Muscle of leg (tissue), 11 donors: ENCODE measurements around the gene CD84. TPM values are rescaled to one million over a fixed set of nuclear protein-coding genes. Genes with fewer than 3 reads are reported as not detected.

Source experiments
- DNase-seq: peaks from one replicate; pipeline ENCODE4 v3.0.0; 2013
- H3K27ac ChIP-seq: one replicate; pipeline ENCODE4 v1.5.1; 2013; ENCODE audit warnings: mild to moderate bottlenecking, low read length, control low read depth
- H3K27me3 ChIP-seq: one replicate; pipeline ENCODE4 v1.6.1; 2013; ENCODE audit warnings: low read length; ENCODE audit not compliant: control insufficient read depth, insufficient read depth
- H3K36me3 ChIP-seq: one replicate; pipeline ENCODE4 v1.6.1; 2013; ENCODE audit warnings: low read length; ENCODE audit not compliant: control insufficient read depth, insufficient read depth
- H3K4me1 ChIP-seq: one replicate; pipeline ENCODE4 v1.6.1; 2013; ENCODE audit warnings: low read length; ENCODE audit not compliant: control insufficient read depth, insufficient read depth
- H3K4me3 ChIP-seq: one replicate; pipeline ENCODE4 v1.5.1; 2013; ENCODE audit warnings: low read length, control low read depth
- H3K9me3 ChIP-seq: replicated peaks from 2 replicates; pipeline ENCODE4 v1.6.1; 2013; ENCODE audit warnings: low read depth, low read length; ENCODE audit not compliant: control insufficient read depth
- WGBS: methylation state at CpG from one replicate; pipeline ENCODE4 v1.1.5; 2013; ENCODE audit warnings: missing lambda C conversion rate; ENCODE audit not compliant: insufficient coverage; 5-methylcytosine and 5-hydroxymethylcytosine counted together
- polyA plus RNA-seq, 8 donors: library from polyadenylated mRNA; unstranded; fragments of 120-200 nt; gene quantifications; one replicate each; pipeline versions ENCODE4 v1.2.1 to v1.2.3, GENCODE V29; 2013; ENCODE audit warnings: inconsistent platforms in 1 of 8, low replicate concordance in 1 of 8; ENCODE audit not compliant: insufficient read length in 8 of 8, insufficient read depth in 1 of 8
- total RNA-seq: library from RNA; stranded (reverse); fragments of 120-200 nt; gene quantifications from one replicate; pipeline ENCODE4 v1.2.4, GENCODE V29; 2013

CD84 gene
- total and polyA plus RNA-seq, 9 donors: 0.94 to 2.1 (median 1.5) TPM

GRCh38 chr1:160610569-160611242 is 31.4 kb upstream of the CD84 start:
- peak; percentile 31 for DNase-seq
- Histone ChIP-seq H3K27me3 (peaks cover 4% of the 10 kb centered on the region), H3K27ac (no peak overlapping the region), H3K4me1 (no peaks in the 10 kb centered on the region), H3K4me3 (no peak overlapping the region), H3K36me3 (no peaks in the 10 kb centered on the region), H3K9me3 (no peaks in the 10 kb centered on the region)
- 0% methylated on average over 1 of the region's 1 CpG for WGBS

- no peak for DNase-seq
- H3K36me3 ChIP-seq: no peaks in the 10 kb centered on the region
- no peak overlapping the region for H3K4me3 ChIP-seq
- no peak overlapping the region for H3K27ac ChIP-seq
- peaks cover 4% of the 10 kb centered on the region for H3K27me3 ChIP-seq
- no peaks in the 10 kb centered on the region for H3K4me1 ChIP-seq
- no peaks in the 10 kb centered on the region for H3K9me3 ChIP-seq
Observed at GRCh38 chr1:160608941-160609340, 29.6 kb upstream of the CD84 start.

- H3K36me3 ChIP-seq: no peaks in the 10 kb centered on the region
- WGBS: no CpG with 5 or more reads among the region's 2 CpGs
- no peak overlapping the region for H3K4me3 ChIP-seq
- no peaks in the 10 kb centered on the region for H3K4me1 ChIP-seq
- no peak for DNase-seq
- no peak overlapping the region for H3K27ac ChIP-seq
- H3K9me3 ChIP-seq: no peaks in the 10 kb centered on the region
- H3K27me3 ChIP-seq: peaks cover 4% of the 10 kb centered on the region
Observed at GRCh38 chr1:160608514-160608913, 29.2 kb upstream of the CD84 start.

- WGBS: 76% methylated on average over 2 of the region's 6 CpGs
- H3K36me3 ChIP-seq: no peaks in the 10 kb centered on the region
- no peaks in the 10 kb centered on the region for H3K9me3 ChIP-seq
- DNase-seq: no peak
- peaks cover 4% of the 10 kb centered on the region for H3K27me3 ChIP-seq
- no peaks in the 10 kb centered on the region for H3K4me1 ChIP-seq
- H3K27ac ChIP-seq: no peak overlapping the region
- no peak overlapping the region for H3K4me3 ChIP-seq
Observed at GRCh38 chr1:160608057-160608456, 28.8 kb upstream of the CD84 start.

- DNase-seq: no peak
- Histone ChIP-seq H3K4me3 (no peak overlapping the region), H3K9me3 (no peaks in the 10 kb centered on the region), H3K36me3 (no peaks in the 10 kb centered on the region), H3K27me3 (peaks cover 3% of the 10 kb centered on the region), H3K4me1 (no peaks in the 10 kb centered on the region), H3K27ac (no peak overlapping the region)
- 80% methylated on average over 1 of the region's 1 CpG for WGBS
Observed at GRCh38 chr1:160607672-160608032, 28.4 kb upstream of the CD84 start.

- Histone ChIP-seq H3K4me1 (no peaks in the 10 kb centered on the region), H3K9me3 (no peaks in the 10 kb centered on the region), H3K27ac (no peak overlapping the region), H3K27me3 (peaks cover 2% of the 10 kb centered on the region), H3K36me3 (no peaks in the 10 kb centered on the region), H3K4me3 (no peak overlapping the region)
- DNase-seq: peak; percentile 57
- WGBS: no CpG with 5 or more reads among the region's 3 CpGs
Observed at GRCh38 chr1:160607011-160607671, 27.8 kb upstream of the CD84 start.

GRCh38 chr1:160606611-160607010 is 27.3 kb upstream of the CD84 start:
- DNase-seq: no peak
- H3K27me3 ChIP-seq: peaks cover 2% of the 10 kb centered on the region
- H3K27ac ChIP-seq: no peak overlapping the region
- WGBS: 60% methylated on average over 1 of the region's 1 CpG
- no peaks in the 10 kb centered on the region for H3K9me3 ChIP-seq
- no peak overlapping the region for H3K4me3 ChIP-seq
- H3K4me1 ChIP-seq: no peaks in the 10 kb centered on the region
- no peaks in the 10 kb centered on the region for H3K36me3 ChIP-seq

- Histone ChIP-seq H3K4me1 (no peaks in the 10 kb centered on the region), H3K27ac (no peak overlapping the region), H3K9me3 (peaks cover 2% of the 10 kb centered on the region), H3K36me3 (no peaks in the 10 kb centered on the region), H3K4me3 (no peak overlapping the region), H3K27me3 (peaks cover 2% of the 10 kb centered on the region)
- DNase-seq: no peak
- 70% methylated on average over 3 of the region's 4 CpGs for WGBS
Observed at GRCh38 chr1:160605792-160606479, 26.6 kb upstream of the CD84 start.

GRCh38 chr1:160605205-160605604 is 25.9 kb upstream of the CD84 start:
- H3K27ac ChIP-seq: no peak overlapping the region
- no peaks in the 10 kb centered on the region for H3K27me3 ChIP-seq
- H3K4me3 ChIP-seq: no peak overlapping the region
- no peaks in the 10 kb centered on the region for H3K36me3 ChIP-seq
- DNase-seq: no peak
- H3K9me3 ChIP-seq: peaks cover 2% of the 10 kb centered on the region
- WGBS: 80% methylated on average over 1 of the region's 2 CpGs
- no peaks in the 10 kb centered on the region for H3K4me1 ChIP-seq

GRCh38 chr1:160597705-160598104 is 18.4 kb upstream of the CD84 start:
- Histone ChIP-seq H3K36me3 (no peaks in the 10 kb centered on the region), H3K4me1 (no peaks in the 10 kb centered on the region), H3K27ac (no peak overlapping the region), H3K4me3 (no peak overlapping the region), H3K9me3 (peaks cover 2% of the 10 kb centered on the region), H3K27me3 (no peaks in the 10 kb centered on the region)
- no peak for DNase-seq
- WGBS: 92% methylated on average over 2 of the region's 2 CpGs
